GM23338 (cell line): ENCODE measurements around the gene DCAF7. TPM values are rescaled to one million over a fixed set of nuclear protein-coding genes. Genes with fewer than 3 reads are reported as not detected.
A peak's percentile ranks its signal among the peaks of the same experiment; 100 is the strongest.

Experiments used
- ATAC-seq: fragments of 200-7000 bp; cut with Tn5 transposase; 3 replicates; pipeline ENCODE4 v1.9.1; 2020
- DNase-seq: peaks from one replicate; pipeline ENCODE4 v3.0.0-alpha.2; 2015; ENCODE audit warnings: low spot score
- H2AFZ ChIP-seq: fragments of 200-600 bp; sonication (generic); 2 replicates; pipeline ENCODE4 v1.8.0; 2016; ENCODE audit warnings: antibody characterized with exemption, mild to moderate bottlenecking, moderate library complexity
- H3F3A ChIP-seq: fragments of 200-600 bp; sonication (generic); replicated peaks from 2 replicates; pipeline ENCODE4 v1.8.0; 2017; ENCODE audit warnings: antibody characterized with exemption, mixed run types, low read depth
- H3K27ac ChIP-seq: fragments of 200-600 bp; sonication (generic); 2 replicates; pipeline ENCODE4 v1.6.1; 2016; ENCODE audit warnings: low read depth
- H3K27me3 ChIP-seq: fragments of 200-600 bp; sonication (generic); 2 replicates; pipeline ENCODE4 v1.8.0; 2016; ENCODE audit warnings: mild to moderate bottlenecking, mixed run types, moderate library complexity; ENCODE audit not compliant: insufficient read depth
- H3K36me3 ChIP-seq: fragments of 200-600 bp; sonication (generic); 2 replicates; pipeline ENCODE4 v1.8.0; 2016; ENCODE audit warnings: mild to moderate bottlenecking; ENCODE audit not compliant: insufficient read depth
- H3K4me1 ChIP-seq: fragments of 200-600 bp; sonication (generic); 2 replicates; pipeline ENCODE4 v1.8.0; 2016; ENCODE audit warnings: mild to moderate bottlenecking, moderate library complexity; ENCODE audit not compliant: insufficient read depth
- H3K4me2 ChIP-seq: fragments of 200-600 bp; sonication (generic); 2 replicates; pipeline ENCODE4 v1.7.1; 2017; ENCODE audit warnings: mixed run types
- H3K4me3 ChIP-seq: fragments of 200-600 bp; sonication (generic); 2 replicates; pipeline ENCODE4 v1.6.1; 2016; ENCODE audit warnings: mixed run types
- H3K79me2 ChIP-seq: fragments of 200-600 bp; sonication (generic); replicated peaks from 2 replicates; pipeline ENCODE4 v1.8.0; 2017; ENCODE audit warnings: mild to moderate bottlenecking; ENCODE audit not compliant: insufficient read depth
- H3K9me2 ChIP-seq: fragments of 200-600 bp; sonication (generic); 2 replicates; pipeline ENCODE4 v1.8.0; 2017; ENCODE audit not compliant: insufficient read depth
- H4K20me1 ChIP-seq: fragments of 200-600 bp; sonication (generic); replicated peaks from 2 replicates; pipeline ENCODE4 v1.8.0; 2017; ENCODE audit warnings: mild to moderate bottlenecking; ENCODE audit not compliant: insufficient read depth
- H3K27ac Mint-ChIP-seq: 2 replicates; pipeline ENCODE4 v1.8.0; 2020; ENCODE audit warnings: inconsistent platforms, mild to moderate bottlenecking, moderate library complexity, mixed read lengths
- H3K27me3 Mint-ChIP-seq: 3 replicates; pipeline ENCODE4 v1.8.0; 2022; ENCODE audit warnings: low read depth, mild to moderate bottlenecking, moderate library complexity, mixed read lengths, inconsistent platforms; ENCODE audit not compliant: insufficient read depth, poor library complexity
- H3K36me3 Mint-ChIP-seq: 3 replicates; pipeline ENCODE4 v1.8.0; 2021; ENCODE audit warnings: low read depth, mild to moderate bottlenecking, inconsistent platforms, moderate library complexity, mixed read lengths
- H3K4me1 Mint-ChIP-seq: 3 replicates; pipeline ENCODE4 v1.8.0; 2020; ENCODE audit warnings: mild to moderate bottlenecking, inconsistent platforms, mixed read lengths
- H3K4me3 Mint-ChIP-seq: 3 replicates; pipeline ENCODE4 v1.8.0; 2021; ENCODE audit warnings: moderate library complexity, mild to moderate bottlenecking, inconsistent platforms, mixed read lengths
- H3K9me3 Mint-ChIP-seq: 3 replicates; pipeline ENCODE4 v1.8.0; 2020; ENCODE audit warnings: moderate library complexity, mild to moderate bottlenecking, inconsistent platforms, mixed read lengths
- CREB1 ChIP-seq: fragments of 250-450 bp; sonication (Bioruptor Pico); IDR thresholded peaks from 2 replicates; pipeline ENCODE4 v1.5.0; 2020; ENCODE audit warnings: low read depth, mild to moderate bottlenecking, moderate library complexity
- EZH2 ChIP-seq: fragments of 200-600 bp; sonication (generic); IDR thresholded peaks from one replicate; pipeline ENCODE4 v1.8.0; 2017; ENCODE audit warnings: antibody characterized with exemption, mild to moderate bottlenecking, low read depth; ENCODE audit not compliant: unreplicated experiment
- EZH2phosphoT487 ChIP-seq: fragments of 200-600 bp; sonication (generic); IDR thresholded peaks from one replicate; pipeline ENCODE4 v1.8.1; 2018; ENCODE audit warnings: antibody characterized with exemption; ENCODE audit not compliant: unreplicated experiment
- JUNB ChIP-seq: IDR thresholded peaks from one replicate; pipeline ENCODE4 v1.6.1; 2016; ENCODE audit warnings: antibody characterized with exemption; ENCODE audit not compliant: unreplicated experiment
- NANOG ChIP-seq: IDR thresholded peaks from 2 replicates; pipeline ENCODE4 v1.6.1; 2016; ENCODE audit warnings: antibody characterized with exemption, borderline replicate concordance
- POLR2AphosphoS5 ChIP-seq: IDR thresholded peaks from 2 replicates; pipeline ENCODE4 v1.6.1; 2016; ENCODE audit warnings: antibody characterized with exemption, low read depth
- STAT1 ChIP-seq: IDR thresholded peaks from one replicate; pipeline ENCODE4 v1.6.1; 2016; ENCODE audit warnings: antibody characterized with exemption; ENCODE audit not compliant: unreplicated experiment
- ZNF114 ChIP-seq: fragments of 250-450 bp; sonication (Bioruptor Pico); IDR thresholded peaks from 2 replicates; pipeline ENCODE4 v1.5.0; 2020; ENCODE audit warnings: mild to moderate bottlenecking, moderate library complexity
- ZNF331 ChIP-seq: fragments of 250-450 bp; sonication (Bioruptor Pico); IDR thresholded peaks from 2 replicates; pipeline ENCODE4 v1.5.0; 2020; ENCODE audit warnings: low read depth, mild to moderate bottlenecking, moderate library complexity
- polyA plus RNA-seq: library from polyadenylated mRNA; unstranded; fragments of >200 nt; fragmentation: Nextera tagmentation; extraction: Ambion mirVana; gene quantifications from 2 replicates; pipeline ENCODE4 v1.2.1, GENCODE V29; 2016
- total RNA-seq: library from RNA; depleted of rRNA; stranded (reverse); fragments of >200 nt; shearing (Covaris generic); gene quantifications from 2 replicates; pipeline ENCODE4 v1.2.3, GENCODE V29; 2014
- TF ChIP-seq, protein P1 (sequence below): IDR thresholded peaks from one replicate; pipeline ENCODE4 v1.6.1; 2018; ENCODE audit warnings: antibody characterized with exemption; ENCODE audit not compliant: unreplicated experiment
- TF ChIP-seq, protein P2 (sequence below): IDR thresholded peaks from 2 replicates; pipeline ENCODE4 v1.6.1; 2016; ENCODE audit warnings: antibody characterized with exemption
- TF ChIP-seq, protein P3 (sequence below): fragments of 250-450 bp; sonication (Bioruptor Pico); IDR thresholded peaks from 2 replicates; pipeline ENCODE4 v1.5.0; 2020; ENCODE audit warnings: mild to moderate bottlenecking, moderate library complexity
- TF ChIP-seq, protein P4 (sequence below), 2 experiments: fragments of 200-600 bp in 1 of 2; sonication (generic) in 1 of 2; conservative IDR thresholded peaks; 2 replicates each; pipeline versions ENCODE4 v1.5.1 to v1.6.1; 2016 to 2017; ENCODE audit warnings: antibody characterized with exemption in 2 of 2, low read depth in 2 of 2, mild to moderate bottlenecking in 2 of 2, moderate library complexity in 1 of 2

The DCAF7 gene
- total and polyA plus RNA-seq, 2 experiments from 2014 or later = 31.3 to 60.1 TPM

DNA sequence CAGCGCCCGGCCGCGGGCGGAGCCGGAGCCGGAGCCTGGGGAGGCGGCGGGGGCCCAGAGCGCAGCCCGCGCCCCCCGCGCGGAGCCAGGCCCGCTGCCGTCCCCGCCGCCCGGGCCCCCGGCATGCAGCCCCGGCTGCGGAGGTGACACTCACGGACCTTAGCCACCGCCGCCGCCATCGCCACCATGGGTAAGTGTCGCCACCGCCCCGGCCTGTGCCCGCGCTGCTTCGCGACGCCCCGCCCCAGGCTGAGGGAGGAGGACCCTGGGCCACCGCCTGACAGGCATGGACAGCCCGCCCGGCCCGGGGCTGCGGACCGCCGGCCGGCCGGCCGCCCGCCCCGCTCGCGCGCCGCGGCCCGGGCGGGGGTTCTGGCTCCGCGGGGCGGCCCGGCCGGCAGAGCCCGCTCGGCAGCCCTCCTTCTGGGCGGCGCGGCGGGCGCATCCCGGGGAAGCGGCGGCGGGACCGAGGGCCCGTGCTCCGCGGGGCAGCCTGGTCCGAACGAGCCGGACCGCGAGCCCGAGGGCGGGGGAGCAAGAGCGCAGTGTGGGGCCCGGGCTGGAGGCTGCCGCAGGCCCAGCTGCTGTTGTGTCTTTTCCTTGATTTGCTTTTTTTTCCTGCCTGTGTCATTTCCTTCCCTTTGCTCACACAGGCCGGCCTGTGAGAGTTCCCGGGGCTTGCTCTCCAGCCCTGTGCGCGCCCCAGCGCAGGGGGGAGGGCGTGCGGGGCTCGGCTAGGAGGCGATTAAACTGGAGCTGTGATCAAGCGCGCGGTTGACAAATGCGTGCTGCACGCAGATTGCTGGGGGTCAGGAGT is 72.5 kb downstream of the DCAF7 start:
- no peak overlapping the region for H3K27ac ChIP-seq
- peak overlapping the region; percentile 78; the same call in 1 of the 2 replicates for H3K27ac Mint-ChIP-seq
- peak; percentile 5 for ATAC-seq

More for the DNA sequence above, 72.5 kb downstream of the DCAF7 start:
- no peaks in the 10 kb centered on the region for H3K9me2 ChIP-seq
- Mint-ChIP-seq H3K27me3 (peaks cover 5% of the 10 kb centered on the region), H3K36me3 (no peaks in the 10 kb centered on the region), H3K4me3 (peak overlapping the region; percentile 97), H3K4me1 (peaks cover 24% of the 10 kb centered on the region), H3K9me3 (no peaks in the 10 kb centered on the region)
- no peak for TF ChIP-seq CREB1 (CRISPR knock-in tag)
- TF ChIP-seq NANOG = no peak
- no peak for TF ChIP-seq POLR2AphosphoS5
- TF ChIP-seq, protein P1, sequence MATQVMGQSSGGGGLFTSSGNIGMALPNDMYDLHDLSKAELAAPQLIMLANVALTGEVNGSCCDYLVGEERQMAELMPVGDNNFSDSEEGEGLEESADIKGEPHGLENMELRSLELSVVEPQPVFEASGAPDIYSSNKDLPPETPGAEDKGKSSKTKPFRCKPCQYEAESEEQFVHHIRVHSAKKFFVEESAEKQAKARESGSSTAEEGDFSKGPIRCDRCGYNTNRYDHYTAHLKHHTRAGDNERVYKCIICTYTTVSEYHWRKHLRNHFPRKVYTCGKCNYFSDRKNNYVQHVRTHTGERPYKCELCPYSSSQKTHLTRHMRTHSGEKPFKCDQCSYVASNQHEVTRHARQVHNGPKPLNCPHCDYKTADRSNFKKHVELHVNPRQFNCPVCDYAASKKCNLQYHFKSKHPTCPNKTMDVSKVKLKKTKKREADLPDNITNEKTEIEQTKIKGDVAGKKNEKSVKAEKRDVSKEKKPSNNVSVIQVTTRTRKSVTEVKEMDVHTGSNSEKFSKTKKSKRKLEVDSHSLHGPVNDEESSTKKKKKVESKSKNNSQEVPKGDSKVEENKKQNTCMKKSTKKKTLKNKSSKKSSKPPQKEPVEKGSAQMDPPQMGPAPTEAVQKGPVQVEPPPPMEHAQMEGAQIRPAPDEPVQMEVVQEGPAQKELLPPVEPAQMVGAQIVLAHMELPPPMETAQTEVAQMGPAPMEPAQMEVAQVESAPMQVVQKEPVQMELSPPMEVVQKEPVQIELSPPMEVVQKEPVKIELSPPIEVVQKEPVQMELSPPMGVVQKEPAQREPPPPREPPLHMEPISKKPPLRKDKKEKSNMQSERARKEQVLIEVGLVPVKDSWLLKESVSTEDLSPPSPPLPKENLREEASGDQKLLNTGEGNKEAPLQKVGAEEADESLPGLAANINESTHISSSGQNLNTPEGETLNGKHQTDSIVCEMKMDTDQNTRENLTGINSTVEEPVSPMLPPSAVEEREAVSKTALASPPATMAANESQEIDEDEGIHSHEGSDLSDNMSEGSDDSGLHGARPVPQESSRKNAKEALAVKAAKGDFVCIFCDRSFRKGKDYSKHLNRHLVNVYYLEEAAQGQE = no peak
- TF ChIP-seq JUNB = no peak
- TF ChIP-seq, protein P2, sequence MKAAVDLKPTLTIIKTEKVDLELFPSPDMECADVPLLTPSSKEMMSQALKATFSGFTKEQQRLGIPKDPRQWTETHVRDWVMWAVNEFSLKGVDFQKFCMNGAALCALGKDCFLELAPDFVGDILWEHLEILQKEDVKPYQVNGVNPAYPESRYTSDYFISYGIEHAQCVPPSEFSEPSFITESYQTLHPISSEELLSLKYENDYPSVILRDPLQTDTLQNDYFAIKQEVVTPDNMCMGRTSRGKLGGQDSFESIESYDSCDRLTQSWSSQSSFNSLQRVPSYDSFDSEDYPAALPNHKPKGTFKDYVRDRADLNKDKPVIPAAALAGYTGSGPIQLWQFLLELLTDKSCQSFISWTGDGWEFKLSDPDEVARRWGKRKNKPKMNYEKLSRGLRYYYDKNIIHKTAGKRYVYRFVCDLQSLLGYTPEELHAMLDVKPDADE = no peak
- no peak for TF ChIP-seq ZNF331 (CRISPR knock-in tag)
- no peak for TF ChIP-seq EZH2phosphoT487
- TF ChIP-seq, protein P3, sequence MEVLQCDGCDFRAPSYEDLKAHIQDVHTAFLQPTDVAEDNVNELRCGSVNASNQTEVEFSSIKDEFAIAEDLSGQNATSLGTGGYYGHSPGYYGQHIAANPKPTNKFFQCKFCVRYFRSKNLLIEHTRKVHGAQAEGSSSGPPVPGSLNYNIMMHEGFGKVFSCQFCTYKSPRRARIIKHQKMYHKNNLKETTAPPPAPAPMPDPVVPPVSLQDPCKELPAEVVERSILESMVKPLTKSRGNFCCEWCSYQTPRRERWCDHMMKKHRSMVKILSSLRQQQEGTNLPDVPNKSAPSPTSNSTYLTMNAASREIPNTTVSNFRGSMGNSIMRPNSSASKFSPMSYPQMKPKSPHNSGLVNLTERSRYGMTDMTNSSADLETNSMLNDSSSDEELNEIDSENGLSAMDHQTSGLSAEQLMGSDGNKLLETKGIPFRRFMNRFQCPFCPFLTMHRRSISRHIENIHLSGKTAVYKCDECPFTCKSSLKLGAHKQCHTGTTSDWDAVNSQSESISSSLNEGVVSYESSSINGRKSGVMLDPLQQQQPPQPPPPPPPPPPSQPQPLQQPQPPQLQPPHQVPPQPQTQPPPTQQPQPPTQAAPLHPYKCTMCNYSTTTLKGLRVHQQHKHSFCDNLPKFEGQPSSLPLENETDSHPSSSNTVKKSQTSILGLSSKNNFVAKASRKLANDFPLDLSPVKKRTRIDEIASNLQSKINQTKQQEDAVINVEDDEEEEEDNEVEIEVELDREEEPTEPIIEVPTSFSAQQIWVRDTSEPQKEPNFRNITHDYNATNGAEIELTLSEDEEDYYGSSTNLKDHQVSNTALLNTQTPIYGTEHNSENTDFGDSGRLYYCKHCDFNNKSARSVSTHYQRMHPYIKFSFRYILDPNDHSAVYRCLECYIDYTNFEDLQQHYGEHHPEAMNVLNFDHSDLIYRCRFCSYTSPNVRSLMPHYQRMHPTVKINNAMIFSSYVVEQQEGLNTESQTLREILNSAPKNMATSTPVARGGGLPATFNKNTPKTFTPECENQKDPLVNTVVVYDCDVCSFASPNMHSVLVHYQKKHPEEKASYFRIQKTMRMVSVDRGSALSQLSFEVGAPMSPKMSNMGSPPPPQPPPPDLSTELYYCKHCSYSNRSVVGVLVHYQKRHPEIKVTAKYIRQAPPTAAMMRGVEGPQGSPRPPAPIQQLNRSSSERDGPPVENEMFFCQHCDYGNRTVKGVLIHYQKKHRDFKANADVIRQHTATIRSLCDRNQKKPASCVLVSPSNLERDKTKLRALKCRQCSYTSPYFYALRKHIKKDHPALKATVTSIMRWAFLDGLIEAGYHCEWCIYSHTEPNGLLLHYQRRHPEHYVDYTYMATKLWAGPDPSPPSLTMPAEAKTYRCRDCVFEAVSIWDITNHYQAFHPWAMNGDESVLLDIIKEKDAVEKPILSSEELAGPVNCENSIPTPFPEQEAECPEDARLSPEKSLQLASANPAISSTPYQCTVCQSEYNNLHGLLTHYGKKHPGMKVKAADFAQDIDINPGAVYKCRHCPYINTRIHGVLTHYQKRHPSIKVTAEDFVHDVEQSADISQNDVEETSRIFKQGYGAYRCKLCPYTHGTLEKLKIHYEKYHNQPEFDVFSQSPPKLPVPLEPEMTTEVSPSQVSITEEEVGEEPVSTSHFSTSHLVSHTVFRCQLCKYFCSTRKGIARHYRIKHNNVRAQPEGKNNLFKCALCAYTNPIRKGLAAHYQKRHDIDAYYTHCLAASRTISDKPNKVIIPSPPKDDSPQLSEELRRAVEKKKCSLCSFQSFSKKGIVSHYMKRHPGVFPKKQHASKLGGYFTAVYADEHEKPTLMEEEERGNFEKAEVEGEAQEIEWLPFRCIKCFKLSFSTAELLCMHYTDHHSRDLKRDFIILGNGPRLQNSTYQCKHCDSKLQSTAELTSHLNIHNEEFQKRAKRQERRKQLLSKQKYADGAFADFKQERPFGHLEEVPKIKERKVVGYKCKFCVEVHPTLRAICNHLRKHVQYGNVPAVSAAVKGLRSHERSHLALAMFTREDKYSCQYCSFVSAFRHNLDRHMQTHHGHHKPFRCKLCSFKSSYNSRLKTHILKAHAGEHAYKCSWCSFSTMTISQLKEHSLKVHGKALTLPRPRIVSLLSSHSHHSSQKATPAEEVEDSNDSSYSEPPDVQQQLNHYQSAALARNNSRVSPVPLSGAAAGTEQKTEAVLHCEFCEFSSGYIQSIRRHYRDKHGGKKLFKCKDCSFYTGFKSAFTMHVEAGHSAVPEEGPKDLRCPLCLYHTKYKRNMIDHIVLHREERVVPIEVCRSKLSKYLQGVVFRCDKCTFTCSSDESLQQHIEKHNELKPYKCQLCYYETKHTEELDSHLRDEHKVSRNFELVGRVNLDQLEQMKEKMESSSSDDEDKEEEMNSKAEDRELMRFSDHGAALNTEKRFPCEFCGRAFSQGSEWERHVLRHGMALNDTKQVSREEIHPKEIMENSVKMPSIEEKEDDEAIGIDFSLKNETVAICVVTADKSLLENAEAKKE (CRISPR knock-in tag) = no peak
- TF ChIP-seq, protein P4, sequence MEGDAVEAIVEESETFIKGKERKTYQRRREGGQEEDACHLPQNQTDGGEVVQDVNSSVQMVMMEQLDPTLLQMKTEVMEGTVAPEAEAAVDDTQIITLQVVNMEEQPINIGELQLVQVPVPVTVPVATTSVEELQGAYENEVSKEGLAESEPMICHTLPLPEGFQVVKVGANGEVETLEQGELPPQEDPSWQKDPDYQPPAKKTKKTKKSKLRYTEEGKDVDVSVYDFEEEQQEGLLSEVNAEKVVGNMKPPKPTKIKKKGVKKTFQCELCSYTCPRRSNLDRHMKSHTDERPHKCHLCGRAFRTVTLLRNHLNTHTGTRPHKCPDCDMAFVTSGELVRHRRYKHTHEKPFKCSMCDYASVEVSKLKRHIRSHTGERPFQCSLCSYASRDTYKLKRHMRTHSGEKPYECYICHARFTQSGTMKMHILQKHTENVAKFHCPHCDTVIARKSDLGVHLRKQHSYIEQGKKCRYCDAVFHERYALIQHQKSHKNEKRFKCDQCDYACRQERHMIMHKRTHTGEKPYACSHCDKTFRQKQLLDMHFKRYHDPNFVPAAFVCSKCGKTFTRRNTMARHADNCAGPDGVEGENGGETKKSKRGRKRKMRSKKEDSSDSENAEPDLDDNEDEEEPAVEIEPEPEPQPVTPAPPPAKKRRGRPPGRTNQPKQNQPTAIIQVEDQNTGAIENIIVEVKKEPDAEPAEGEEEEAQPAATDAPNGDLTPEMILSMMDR (conservative IDR thresholded peaks at IDR 0.05; ENCODE audit: low read depth in 2 of 2) = no peak
- no peak for TF ChIP-seq ZNF114
- TF ChIP-seq STAT1 = no peak
- TF ChIP-seq EZH2 = no peak
- peak overlapping the region; percentile 80 for H3K4me2 ChIP-seq
- DNase-seq = peak; percentile 72
- peaks cover 27% of the 10 kb centered on the region for H4K20me1 ChIP-seq
- peak overlapping the region; percentile 44; the same call in 1 of the 2 replicates for H2AFZ ChIP-seq
- no peaks in the 10 kb centered on the region for H3K36me3 ChIP-seq
- peak overlapping the region; percentile 58 for H3K4me3 ChIP-seq
- H3F3A ChIP-seq = 0 out of 2 replicates have a peak, but pooled peaks cover 6% of the 10 kb centered on the region
- H3K79me2 ChIP-seq = peaks cover 43% of the 10 kb centered on the region
- peaks cover 13% of the 10 kb centered on the region for H3K4me1 ChIP-seq
- H3K27me3 ChIP-seq = no peaks in the 10 kb centered on the region
